B cell (primary cell): ENCODE results near the gene SNX32.

Experiments
- EZH2 ChIP-seq: IDR thresholded peaks from 2 replicates; pipeline ENCODE4 v1.6.1; 2012; ENCODE audit warnings: borderline replicate concordance, low read depth, mild to moderate bottlenecking, moderate library complexity, low read length; ENCODE audit not compliant: insufficient read depth, poor library complexity, severe bottlenecking
- TF ChIP-seq, protein P1 (sequence below): fragments of 200-600 bp; IDR thresholded peaks from one replicate; pipeline ENCODE4 v1.8.0; 2022; ENCODE audit warnings: antibody characterized with exemption, mild to moderate bottlenecking

DNA sequence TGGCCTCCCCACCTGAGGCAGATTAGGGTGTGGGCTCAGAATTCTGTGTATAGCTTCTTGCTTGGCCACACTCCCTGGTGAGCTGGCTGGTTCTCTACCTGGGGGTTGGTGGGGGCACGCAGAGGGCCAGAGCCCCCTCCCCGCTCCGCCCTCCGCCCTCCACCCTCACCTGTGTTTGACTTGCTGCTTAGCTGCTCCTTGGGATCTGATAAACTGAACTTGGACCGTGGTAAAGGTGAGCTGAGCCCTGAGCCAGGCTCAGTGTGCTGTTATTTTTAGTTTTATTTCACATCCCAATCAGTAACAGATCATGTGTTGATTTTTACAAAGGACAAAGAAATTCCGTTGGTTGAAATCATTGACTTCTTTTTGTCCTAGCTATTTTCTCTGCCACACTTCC is 44.9 kb upstream of the SNX32 start:
- TF ChIP-seq, protein P1, sequence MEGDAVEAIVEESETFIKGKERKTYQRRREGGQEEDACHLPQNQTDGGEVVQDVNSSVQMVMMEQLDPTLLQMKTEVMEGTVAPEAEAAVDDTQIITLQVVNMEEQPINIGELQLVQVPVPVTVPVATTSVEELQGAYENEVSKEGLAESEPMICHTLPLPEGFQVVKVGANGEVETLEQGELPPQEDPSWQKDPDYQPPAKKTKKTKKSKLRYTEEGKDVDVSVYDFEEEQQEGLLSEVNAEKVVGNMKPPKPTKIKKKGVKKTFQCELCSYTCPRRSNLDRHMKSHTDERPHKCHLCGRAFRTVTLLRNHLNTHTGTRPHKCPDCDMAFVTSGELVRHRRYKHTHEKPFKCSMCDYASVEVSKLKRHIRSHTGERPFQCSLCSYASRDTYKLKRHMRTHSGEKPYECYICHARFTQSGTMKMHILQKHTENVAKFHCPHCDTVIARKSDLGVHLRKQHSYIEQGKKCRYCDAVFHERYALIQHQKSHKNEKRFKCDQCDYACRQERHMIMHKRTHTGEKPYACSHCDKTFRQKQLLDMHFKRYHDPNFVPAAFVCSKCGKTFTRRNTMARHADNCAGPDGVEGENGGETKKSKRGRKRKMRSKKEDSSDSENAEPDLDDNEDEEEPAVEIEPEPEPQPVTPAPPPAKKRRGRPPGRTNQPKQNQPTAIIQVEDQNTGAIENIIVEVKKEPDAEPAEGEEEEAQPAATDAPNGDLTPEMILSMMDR: no peak
- TF ChIP-seq EZH2: no peak
